SU-DHL-6 (cell line): ENCODE data around the gene AFF3.

Source experiments
- EZH2phosphoT487 ChIP-seq: fragments of 200-600 bp; sonication (generic), shearing (Covaris generic); conservative IDR thresholded peaks from 2 replicates; pipeline ENCODE4 v1.6.1; 2018; ENCODE audit warnings: mild to moderate bottlenecking, antibody characterized with exemption, low read length, moderate library complexity, mixed read lengths
- TF ChIP-seq, protein P1 (sequence below): fragments of 200-600 bp; sonication (generic); IDR thresholded peaks from one replicate; pipeline ENCODE4 v1.5.1; 2017; ENCODE audit warnings: antibody characterized with exemption, mild to moderate bottlenecking, low read length, moderate library complexity; ENCODE audit not compliant: insufficient read depth, poor library complexity, severe bottlenecking

DNA sequence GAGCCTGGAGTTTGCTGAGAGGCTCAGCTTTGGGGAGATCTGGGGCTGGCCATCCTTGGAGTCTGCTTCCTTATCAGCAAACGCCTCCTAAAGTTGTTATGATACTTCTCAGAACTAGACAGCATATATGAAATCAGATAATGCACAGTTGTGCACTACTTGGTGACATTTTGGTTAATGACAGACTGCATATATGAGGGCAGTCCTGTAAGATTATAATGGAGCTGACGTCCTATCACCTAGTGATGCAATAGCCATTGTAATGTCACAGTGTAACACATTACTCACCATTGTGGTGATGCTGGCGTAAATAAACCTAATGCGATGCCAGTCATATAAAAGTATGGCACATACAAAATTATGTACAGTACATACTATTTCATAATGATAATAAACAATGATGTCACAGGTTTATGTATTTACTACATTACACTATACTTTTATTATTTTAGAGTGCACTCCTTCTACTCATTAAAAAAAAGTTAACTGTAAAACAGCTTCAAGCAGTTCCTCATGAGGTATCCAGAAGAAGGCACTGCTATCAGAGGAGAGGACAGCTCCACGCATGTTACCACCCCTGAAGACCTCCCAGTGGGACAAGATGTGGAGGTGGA lies 354.5 kb downstream of the AFF3 start:
- TF ChIP-seq, protein P1, sequence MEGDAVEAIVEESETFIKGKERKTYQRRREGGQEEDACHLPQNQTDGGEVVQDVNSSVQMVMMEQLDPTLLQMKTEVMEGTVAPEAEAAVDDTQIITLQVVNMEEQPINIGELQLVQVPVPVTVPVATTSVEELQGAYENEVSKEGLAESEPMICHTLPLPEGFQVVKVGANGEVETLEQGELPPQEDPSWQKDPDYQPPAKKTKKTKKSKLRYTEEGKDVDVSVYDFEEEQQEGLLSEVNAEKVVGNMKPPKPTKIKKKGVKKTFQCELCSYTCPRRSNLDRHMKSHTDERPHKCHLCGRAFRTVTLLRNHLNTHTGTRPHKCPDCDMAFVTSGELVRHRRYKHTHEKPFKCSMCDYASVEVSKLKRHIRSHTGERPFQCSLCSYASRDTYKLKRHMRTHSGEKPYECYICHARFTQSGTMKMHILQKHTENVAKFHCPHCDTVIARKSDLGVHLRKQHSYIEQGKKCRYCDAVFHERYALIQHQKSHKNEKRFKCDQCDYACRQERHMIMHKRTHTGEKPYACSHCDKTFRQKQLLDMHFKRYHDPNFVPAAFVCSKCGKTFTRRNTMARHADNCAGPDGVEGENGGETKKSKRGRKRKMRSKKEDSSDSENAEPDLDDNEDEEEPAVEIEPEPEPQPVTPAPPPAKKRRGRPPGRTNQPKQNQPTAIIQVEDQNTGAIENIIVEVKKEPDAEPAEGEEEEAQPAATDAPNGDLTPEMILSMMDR, result no peak
- no peak for TF ChIP-seq EZH2phosphoT487
